Measurements from ENCODE around the gene ARHGEF7.
"Not testable (repeated sequence)": the region's sequence is repeated elsewhere in the genome, so short reads cannot be mapped to it uniquely, and the experiment has no call there.

The ARHGEF7 gene, protein sequence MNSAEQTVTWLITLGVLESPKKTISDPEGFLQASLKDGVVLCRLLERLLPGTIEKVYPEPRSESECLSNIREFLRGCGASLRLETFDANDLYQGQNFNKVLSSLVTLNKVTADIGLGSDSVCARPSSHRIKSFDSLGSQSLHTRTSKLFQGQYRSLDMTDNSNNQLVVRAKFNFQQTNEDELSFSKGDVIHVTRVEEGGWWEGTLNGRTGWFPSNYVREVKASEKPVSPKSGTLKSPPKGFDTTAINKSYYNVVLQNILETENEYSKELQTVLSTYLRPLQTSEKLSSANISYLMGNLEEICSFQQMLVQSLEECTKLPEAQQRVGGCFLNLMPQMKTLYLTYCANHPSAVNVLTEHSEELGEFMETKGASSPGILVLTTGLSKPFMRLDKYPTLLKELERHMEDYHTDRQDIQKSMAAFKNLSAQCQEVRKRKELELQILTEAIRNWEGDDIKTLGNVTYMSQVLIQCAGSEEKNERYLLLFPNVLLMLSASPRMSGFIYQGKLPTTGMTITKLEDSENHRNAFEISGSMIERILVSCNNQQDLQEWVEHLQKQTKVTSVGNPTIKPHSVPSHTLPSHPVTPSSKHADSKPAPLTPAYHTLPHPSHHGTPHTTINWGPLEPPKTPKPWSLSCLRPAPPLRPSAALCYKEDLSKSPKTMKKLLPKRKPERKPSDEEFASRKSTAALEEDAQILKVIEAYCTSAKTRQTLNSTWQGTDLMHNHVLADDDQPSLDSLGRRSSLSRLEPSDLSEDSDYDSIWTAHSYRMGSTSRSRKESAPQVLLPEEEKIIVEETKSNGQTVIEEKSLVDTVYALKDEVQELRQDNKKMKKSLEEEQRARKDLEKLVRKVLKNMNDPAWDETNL
- total RNA-seq, result 66.4 to 123 (median 75.6) reads per million in 3 experiments

DNA sequence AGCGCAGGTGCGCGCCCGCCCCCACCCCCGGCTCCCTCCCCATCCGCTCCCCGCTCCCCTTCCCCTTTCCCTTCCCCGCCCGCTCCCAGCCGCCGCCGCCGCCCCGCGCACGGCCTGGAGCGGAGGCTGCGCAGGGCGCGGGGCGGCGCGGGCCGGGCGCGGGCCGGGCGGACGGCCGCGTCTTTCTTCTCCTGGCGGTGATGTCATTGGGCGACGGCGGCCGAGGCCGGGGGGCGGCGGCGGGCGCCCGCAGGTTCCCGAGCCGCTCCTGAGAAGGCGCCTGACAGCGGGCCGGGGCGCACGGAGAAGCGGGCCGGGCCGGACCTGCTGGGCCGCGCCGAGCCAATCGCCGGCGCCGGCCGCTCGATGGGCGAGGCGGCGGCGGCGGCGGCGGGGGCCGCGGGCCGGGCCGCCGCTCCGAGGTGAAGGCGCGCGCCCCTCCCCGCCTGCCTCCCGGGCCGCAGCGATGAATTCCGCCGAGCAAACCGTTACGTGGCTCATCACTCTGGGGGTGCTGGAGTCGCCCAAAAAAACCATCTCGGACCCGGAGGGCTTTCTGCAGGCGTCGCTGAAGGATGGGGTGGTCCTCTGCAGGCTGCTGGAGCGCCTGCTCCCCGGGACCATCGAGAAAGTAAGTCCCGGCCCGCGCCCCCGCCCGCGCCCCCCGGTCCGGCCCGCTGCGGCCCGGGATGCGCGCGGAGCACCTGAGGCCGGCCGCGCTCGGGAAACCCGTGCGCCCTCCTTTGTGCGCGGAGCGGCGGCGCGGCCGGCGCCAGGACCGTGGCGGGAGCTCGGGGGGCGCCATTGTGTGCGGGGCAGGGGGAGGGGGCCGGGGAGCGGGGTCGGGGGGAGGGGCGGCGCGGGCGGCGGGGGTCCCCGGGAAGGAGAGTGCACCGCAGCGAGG, at the start of gene ARHGEF7:
ARHGEF7 (plus strand) TSS at position 250 of the 904 bp plus-strand sequence; CDS start at position 467, 217 bp downstream.
- no peak for DNase-seq

DNA sequence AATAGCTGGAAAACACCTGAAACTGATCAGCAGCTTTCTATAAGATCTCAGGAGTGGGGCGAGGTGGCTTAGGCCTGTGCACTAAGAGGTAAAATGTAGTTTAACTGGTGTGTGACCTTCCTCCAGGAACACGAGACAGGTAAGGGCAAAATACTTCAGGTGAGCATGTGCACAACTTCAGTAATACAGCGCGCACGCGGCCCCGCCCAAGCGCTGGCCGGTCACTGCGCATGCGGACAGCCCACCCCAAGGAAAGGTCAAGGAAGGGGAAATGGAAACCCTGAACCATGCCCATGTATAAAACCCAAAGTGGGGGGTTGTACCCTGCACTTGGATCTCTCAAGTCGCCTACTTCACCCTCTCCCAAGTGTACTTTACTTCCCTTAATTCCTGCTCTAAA, 49.4 kb upstream of the ARHGEF7 start:
- DNase-seq, result no peak

DNA sequence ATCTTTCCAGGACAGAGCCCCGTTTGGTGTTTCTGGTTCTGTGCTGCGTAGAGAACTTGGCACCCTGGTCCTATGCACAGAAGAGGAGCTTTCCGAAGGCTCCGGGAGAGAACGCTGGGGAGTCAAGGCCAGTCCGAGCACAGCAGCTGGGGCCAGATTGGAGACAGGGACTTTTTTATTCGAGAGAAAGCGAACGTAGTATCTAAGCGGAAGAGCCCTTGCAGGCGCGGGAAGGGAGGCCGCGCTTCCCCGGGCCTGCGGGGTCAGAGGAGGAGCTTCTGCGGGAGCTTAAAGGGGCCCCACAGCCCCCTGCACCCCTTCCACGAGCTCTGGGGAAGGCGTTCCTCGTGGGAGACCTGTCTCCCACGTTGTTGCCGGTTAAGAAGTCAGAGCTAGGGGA, 48.6 kb upstream of the ARHGEF7 start:
- DNase-seq, result no peak

DNA sequence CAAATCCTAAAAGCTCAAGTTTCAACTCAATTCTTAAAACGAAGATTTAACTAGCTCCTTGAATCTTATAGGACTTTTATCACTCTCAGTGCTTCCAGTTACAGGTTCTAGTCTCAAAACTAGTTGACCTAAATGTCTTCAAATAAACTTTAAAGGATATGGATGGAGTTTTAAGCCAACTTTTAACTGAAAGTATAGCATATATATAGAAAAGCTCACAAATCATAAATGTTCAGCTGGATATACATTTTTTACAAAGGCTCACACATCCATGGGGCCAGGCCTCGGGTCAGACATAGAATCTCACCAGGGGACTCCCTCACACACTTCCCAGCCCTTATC, 47.1 kb upstream of the ARHGEF7 start:
- no peak for DNase-seq

DNA sequence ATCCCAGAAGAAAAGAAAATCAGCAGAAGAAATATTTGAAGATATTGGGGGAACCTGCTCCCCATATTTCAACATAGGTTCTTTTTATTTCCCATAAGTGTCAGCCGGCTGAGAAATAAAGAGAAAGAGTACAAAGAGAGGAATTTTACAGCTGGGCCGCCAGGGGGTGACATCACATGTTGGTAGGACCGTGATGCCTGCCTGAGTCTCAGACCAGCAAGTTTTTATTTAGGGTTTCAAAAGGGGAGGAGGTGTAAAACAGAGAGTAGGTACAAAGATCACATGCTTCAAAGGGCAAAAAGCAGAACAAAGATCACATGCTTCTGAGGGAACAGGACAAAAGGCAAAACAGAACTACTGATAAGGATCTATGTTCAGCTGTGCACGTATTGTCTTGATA, 44.0 kb upstream of the ARHGEF7 start:
- DNase-seq, result not testable (repeated sequence)

DNA sequence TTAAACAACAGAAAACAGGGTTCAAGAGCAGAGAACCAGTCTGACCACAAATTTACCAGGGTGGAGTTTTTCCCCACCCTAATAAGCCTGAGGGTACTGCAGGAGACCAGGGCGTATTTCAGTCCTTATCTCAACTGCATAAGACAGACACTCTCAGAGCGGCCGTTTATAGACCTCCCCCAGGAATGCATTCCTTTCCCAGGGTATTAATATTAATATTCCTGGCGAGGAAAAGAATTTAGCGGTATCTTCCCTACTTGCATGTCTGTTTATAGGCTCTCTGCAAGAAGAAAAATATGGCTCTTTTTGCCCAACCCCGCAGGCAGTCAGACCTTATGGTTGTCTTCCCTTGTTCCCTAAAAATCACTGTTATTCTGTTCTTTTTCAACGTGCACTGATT, 43.6 kb upstream of the ARHGEF7 start:
- DNase-seq, result not testable (repeated sequence)

DNA sequence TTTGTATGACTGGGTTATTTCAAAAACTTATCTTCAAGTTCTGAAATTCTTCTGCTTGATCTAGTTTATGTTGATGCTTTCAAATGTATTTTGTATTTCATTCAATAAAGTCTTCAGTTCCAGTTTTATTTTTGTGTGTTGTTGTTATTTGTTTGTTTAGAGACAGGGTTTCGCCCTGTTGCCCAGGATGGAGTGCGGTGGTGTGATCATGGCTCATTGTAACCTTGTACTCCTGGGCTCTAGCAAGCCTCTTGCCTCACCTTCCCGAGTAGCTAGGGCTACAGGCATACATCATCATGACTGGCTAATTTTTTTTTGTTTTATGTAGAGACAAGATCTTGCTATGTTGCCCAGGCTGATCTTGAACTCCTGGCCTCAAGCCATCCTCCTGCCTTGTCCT, 40.3 kb upstream of the ARHGEF7 start:
- no peak for DNase-seq

DNA sequence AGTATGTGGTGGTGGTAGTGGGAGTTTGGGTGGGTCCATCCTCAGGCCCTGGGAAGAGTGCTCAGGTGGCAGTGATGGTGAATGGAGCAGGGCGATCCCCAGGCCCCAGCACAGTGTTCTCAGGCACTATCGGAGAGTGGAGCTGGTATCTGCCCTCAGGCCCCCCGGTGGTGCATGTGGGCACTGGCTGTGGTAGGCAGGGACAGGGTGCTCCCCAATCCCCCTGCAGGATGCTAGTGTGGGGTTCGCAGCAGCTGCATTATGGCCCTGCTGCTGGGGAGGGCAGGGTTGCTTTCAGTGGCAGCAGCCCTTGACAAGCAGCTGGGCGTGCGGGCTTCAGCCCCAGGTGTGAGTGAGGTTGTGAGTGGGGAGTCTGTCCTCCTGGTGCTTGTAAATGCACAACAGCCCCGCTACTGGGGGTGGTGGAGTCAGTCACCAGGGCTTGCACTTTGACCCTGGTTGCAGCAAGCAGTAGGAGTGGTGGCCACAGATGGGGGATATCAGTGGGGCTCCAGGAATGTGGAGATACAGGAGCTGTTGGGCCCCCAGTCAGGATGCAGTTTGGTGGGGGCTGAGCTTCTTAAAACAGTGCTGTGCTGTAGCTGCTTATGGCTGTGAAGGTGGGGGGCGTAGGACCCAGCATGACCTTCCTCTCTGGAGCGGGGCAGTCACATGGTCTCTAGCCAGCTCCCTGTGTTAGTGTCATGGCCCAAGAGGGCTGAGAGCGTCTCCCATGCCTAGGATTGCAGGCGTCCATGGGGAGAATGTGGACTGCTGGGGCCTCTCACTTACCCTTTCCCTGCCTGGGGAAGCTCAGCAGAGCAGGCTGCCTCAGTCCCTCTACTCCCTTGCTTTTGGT, 38.7 kb upstream of the ARHGEF7 start:
- DNase-seq, result no peak

DNA sequence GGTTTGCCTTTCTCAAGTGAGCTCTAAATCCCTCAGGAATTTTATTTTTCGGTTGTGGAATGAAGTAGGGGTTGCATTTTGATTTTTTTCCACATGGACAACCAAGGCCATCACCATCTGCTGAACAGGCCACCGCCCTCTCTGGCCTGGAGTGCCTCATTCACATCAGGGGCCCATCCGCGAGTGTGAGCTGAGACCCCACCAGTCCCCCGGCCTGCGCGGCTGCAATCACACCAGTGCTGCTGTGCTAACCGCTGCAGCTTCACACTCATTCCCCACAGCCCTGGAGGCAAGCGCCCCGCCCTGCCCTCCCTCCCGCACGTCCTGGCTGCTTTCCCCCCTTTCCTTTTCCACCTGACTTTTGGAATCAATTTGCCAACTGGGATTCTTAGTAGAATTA, 35.7 kb upstream of the ARHGEF7 start:
- DNase-seq, result no peak

DNA sequence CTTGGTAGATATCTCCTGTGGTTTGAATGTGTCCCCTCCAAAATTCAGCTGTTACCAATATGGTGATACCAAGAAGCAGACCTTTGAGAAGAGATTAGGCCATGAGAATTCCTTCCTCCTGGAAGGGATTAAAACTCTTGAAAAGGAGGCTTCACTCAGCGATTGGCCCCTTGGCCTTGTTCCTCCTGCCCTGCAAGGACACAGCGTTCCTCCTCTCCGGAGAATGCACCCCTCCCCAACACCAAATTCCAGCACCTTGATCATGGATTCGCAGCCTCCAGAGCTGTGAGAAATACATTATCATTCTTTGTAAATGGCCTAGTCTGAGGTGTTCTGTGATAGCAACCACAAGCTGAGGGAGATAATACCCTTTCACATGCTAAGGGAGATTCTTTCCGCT, 34.5 kb upstream of the ARHGEF7 start:
- DNase-seq, result no peak

DNA sequence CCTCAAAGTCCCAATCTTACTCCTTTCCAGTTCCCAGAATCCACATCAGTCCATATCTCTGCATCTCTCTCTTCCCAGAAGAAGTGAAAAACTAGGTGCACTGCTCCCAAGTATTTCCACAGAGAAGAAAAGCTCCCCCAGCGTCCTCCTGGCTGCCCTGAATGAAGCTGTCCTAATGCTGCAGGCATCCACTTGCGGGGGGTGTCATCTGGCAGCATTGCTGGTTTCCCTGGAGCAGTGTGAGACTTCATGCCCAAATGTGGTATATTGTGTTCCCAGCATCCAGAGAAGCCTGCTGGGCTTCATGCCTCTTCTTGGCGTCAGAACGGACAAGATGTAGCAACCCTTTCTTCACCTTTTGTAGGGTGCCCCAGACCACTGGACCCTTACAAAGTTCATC, 32.9 kb upstream of the ARHGEF7 start:
- DNase-seq, result no peak

DNA sequence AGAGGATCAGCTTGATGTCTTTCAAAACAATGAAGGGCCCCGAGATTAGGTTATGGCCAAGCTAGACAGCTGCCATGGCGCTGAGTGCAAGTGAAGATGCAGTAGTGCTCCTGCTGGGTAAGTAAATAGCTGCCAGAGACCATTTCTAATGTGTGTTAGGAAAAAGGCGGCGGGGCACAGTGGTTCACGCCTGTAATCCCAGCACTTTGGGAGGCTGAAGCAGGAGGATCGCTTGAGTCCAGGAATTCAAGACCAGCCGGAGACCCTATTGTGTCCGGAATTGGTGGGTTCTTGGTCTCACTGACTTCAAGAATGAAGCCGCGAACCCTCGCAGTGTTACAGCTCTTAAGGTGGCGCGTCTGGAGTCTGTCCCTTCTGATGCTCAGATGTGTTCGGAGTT, 32.3 kb upstream of the ARHGEF7 start:
- not testable (repeated sequence) for DNase-seq

DNA sequence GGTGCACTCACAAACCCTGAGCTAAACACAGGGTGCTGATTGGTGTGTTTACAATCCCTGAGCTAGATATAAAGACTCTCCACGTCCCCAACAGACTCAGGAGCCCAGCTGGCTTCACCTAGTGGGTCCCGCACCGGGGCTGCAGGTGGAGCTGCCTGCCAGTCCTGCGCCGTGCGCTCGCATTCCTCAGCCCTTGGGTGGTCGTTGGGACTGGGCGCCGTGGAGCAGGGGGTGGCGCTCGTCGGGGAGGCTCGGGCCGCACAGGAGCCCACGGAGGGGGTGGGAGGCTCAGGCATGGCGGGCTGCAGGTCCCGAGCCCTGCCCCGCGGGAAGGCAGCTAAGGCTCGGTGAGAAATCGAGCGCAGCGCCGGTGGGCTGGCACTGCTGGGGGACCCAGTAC, 31.4 kb upstream of the ARHGEF7 start:
- not testable (repeated sequence) for DNase-seq

DNA sequence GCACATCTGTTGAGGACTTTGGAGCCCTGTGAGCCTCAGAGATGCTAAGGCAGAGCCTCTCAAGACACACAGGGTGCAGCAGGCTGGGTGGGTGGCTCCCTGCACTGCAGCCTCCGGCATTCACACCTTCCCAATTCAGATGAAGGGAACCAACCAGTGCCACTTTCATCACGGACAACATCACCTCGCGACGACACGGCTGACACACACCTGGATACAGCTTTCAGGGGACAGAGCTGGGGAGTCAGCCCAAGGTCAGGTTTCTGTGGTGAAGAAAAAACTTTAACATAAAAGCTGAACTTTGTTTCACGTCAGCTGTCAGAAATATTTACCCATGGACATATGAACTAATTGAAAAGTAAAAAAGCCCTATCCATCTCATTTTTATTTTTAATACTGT, 24.9 kb upstream of the ARHGEF7 start:
- no peak for DNase-seq

DNA sequence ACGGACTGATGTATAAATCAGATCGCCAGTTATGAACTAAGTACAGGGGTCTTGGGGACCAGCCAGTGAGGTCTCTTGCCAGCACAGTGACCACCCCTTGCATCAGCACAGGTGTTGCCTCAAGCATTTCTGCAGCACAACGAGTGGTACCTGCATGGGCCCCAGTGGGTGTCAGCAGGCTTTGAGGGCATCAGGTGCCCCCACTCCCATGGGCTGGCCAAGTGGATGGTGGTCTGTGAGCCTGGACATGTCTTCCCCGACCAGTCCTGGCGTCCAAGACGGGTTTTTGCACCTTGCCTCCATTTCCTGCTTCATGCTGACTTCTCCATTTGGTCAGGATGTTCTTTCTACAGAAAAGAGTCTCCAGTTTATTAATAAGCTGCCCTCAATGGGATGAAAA, 22.4 kb upstream of the ARHGEF7 start:
- no peak for DNase-seq

DNA sequence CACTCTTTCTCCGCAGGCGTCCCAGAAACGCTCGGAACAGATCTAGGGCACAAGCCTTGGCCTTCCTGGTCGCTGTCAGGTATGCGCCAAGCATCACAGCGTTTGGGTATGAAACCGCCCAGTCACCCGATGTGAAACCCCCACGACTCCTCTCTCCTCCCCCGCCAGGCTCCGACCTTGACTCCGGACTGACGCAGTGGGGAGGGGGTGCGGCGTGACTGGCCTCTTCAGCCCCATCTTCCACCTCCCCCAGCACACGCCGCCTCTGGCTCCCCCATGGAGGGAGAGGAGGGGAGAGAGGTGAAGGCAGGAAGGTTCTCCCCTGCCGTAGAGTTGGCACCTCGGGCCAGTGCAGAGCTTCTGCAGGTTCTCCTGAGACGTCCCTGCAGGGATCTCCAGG, 22.0 kb upstream of the ARHGEF7 start:
- no peak for DNase-seq

DNA sequence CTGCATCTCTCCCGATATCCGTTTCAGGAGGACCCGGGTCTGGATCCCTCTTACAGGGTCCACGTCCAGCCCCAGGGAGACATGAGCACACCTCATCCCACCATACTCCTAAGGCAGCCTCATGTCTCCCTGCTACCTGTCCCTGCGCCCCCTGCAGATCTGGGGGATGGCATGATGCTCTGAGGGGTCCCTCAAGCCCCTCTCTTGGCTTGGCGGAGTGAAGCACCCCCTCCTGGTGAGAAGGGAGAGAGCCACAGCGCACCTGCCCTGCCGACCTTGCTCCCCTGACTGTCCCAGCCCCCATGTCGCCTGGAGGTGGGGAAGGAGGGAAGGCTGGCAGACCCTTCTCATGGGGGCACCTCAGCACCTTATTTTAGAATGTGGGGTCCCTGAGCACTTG, 21.5 kb upstream of the ARHGEF7 start:
- DNase-seq, result no peak

DNA sequence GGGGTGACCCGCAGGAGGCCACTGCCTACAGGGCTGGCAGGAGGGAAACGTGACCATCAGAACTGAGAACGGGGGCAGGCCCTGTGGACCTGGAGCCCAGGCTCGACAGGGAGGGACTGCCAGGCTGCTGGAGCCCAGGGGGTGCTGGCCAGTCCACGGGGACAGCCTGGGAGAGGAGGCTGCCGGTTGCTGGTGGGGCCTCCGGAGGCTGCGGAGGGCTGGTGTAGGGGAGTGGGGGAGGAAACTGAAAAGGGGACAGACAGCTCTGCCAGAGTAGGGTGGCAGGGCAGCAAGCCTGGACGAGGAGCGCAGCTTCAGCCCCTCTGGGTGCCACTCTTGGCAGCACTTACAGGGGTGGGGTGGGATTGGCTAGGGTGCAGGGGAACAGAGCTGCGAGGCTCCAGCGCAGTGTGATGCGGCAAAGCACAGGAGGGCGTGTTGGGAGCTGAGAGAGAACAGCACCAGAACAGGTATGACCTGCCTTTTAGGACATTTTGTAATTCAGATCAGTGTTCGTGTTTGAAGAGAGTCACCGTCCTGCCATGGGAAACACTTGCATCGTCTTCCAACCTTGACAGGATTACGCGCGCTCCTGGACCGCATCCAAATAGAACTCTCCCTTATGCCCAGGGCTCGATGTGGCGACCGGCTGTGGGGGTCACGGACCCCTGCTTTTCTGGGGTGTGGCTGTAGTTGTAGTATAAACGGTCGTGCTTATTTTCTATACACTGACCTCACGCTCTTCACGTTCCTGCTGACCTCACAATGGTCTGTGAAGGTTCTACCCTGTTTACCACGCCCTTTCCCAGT, 19.9 kb upstream of the ARHGEF7 start:
- DNase-seq, result no peak

DNA sequence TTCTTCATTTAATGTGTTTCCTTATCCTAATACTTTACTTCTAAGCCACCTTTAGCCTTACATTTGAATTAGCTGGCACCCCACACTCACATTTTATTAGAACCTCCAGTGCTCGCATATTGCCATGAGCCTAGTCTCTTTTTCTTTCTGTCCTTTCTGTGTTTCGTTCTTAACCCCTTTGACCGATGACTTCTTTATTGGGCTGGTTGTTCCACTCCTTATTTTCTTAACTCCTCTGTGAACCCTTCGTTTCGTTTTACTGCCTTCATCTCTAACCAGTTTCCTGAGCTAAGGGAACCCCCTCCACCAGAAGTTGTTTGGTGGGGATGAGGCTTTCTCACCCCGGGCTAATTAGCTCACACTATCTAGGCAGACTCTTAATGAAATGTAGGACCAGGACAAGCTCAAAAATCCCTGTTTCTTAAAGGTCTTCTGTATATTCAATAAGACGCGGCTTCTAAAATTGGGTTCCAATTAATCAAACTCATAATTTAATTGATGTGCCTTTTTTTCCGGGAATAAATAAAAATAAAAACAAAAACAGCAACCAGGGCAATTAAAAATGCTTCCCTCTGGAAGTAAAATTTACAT, 19.1 kb upstream of the ARHGEF7 start:
- DNase-seq, result no peak

DNA sequence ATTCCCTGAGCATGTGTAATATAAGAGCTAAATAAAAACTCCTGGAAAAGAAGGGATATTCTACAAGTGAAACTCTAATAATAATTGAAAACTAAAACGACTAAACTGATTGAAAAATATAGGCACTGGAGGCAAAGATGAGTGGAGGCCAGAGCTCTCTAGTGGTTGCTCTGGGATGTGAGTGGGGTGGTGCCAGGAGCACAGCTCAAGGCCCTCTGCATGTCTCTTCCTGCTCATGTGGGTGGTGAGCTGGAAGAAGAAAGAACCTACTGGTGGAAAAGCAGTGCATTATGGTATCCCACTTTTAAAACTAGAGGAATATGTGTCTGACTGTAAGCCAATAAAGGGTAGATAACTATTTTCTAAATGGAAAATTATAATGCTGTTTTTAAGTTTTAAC, 15.8 kb upstream of the ARHGEF7 start:
- DNase-seq, result no peak

DNA sequence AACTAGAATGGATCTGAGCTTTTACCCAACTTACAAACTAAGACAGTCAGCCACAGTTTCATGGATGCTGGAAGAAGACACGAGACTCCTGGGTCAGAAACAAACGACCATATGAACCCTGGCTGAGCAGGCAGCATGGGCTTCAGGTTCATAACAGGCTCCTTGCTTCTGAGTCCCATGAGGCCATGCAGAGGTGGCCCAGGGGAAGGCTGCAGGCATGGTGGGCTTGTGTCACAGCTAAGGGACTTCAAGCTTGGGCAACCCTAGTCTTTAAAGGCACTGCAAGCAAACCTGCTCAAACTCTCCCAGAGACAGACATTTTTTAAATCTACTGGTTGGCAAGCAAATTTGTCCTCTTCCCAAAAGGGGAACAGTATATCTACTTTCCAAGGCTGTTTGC, 5.1 kb upstream of the ARHGEF7 start:
- no peak for DNase-seq

All from central memory CD4-positive, alpha-beta T cell (primary cell).